IMR-90 (cell line): Measurements from ENCODE around the gene ZYG11B. TPM values are rescaled to one million over a fixed set of nuclear protein-coding genes. Genes with fewer than 3 reads are reported as not detected.

Experiments
- ATAC-seq: fragments of 200-7000 bp; cut with Tn5 transposase; 2 replicates; pipeline ENCODE4 v1.9.1; 2020; ENCODE audit warnings: low read depth, mild to moderate bottlenecking, moderate library complexity
- BruUV-seq: library from RNA; stranded (reverse); fragments of 400-500 nt; replicated peaks from 2 replicates; lab custom pipeline; 2021; lab: Mats Ljungman, UMichigan
- CTCF ChIA-PET: fragments of 300-600 bp; formaldehyde crosslinking; extraction: SDS; loops from one replicate; lab custom pipeline; 2021; ENCODE audit warnings: antibody characterized with exemption; lab: Yijun Ruan, JAX
- POLR2A ChIA-PET: fragments of 300-600 bp; sonication (Branson Sonifier 250); formaldehyde crosslinking; loops from one replicate; lab custom pipeline; 2022; ENCODE audit warnings: antibody characterized with exemption; ENCODE audit not compliant: unreplicated experiment; lab: Charles Lee
- DNase-seq: peaks from one replicate; pipeline ENCODE4 v3.0.0; 2013
- H2AFZ ChIP-seq: replicated peaks from 2 replicates; pipeline ENCODE3; 2013; ENCODE audit warnings: low read length, mild to moderate bottlenecking; ENCODE audit not compliant: poor library complexity
- H2AK5ac ChIP-seq: 2 replicates; pipeline ENCODE4 v1.6.1; 2013; ENCODE audit warnings: low read depth, low read length, inconsistent platforms
- H2AK9ac ChIP-seq: replicated peaks from 2 replicates; pipeline ENCODE3; 2013; ENCODE audit warnings: mild to moderate bottlenecking, low read depth, low read length, moderate library complexity; ENCODE audit not compliant: poor library complexity
- H2BK120ac ChIP-seq: 2 replicates; pipeline ENCODE4 v1.6.1; 2013; ENCODE audit warnings: low read depth, low read length, inconsistent platforms
- H2BK15ac ChIP-seq: 3 replicates; pipeline ENCODE4 v1.6.1; 2013; ENCODE audit warnings: low read depth, low read length, inconsistent platforms
- H2BK20ac ChIP-seq: 2 replicates; pipeline ENCODE4 v1.6.1; 2013; ENCODE audit warnings: low read depth, mild to moderate bottlenecking, inconsistent platforms, low read length, moderate library complexity
- H2BK5ac ChIP-seq: 2 replicates; pipeline ENCODE4 v1.6.1; 2013; ENCODE audit warnings: mild to moderate bottlenecking, low read depth, low read length, inconsistent platforms; ENCODE audit not compliant: poor library complexity, severe bottlenecking
- H3K14ac ChIP-seq: replicated peaks from 2 replicates; pipeline ENCODE4 v1.6.1; 2013; ENCODE audit warnings: low read depth, low read length, inconsistent platforms
- H3K18ac ChIP-seq: 2 replicates; pipeline ENCODE4 v1.6.1; 2013; ENCODE audit warnings: low read depth, low read length, control low read depth
- H3K23ac ChIP-seq: 2 replicates; pipeline ENCODE4 v1.6.1; 2013; ENCODE audit warnings: low read depth, low read length, inconsistent platforms
- H3K27ac ChIP-seq: 2 replicates; pipeline ENCODE4 v1.5.1; 2013; ENCODE audit warnings: mild to moderate bottlenecking, control low read depth, low read length; ENCODE audit not compliant: insufficient read depth
- H3K27me3 ChIP-seq: 2 replicates; pipeline ENCODE4 v1.6.1; 2013; ENCODE audit warnings: low read length; ENCODE audit not compliant: control insufficient read depth, insufficient read depth
- H3K36me3 ChIP-seq: 2 replicates; pipeline ENCODE4 v1.6.1; 2013; ENCODE audit warnings: low read length, mixed read lengths; ENCODE audit not compliant: control insufficient read depth, insufficient read depth
- H3K4ac ChIP-seq: 2 replicates; pipeline ENCODE4 v1.6.1; 2013; ENCODE audit warnings: low read depth, low read length, inconsistent platforms
- H3K4me1 ChIP-seq: 2 replicates; pipeline ENCODE4 v1.6.1; 2013; ENCODE audit warnings: low read length, mixed read lengths; ENCODE audit not compliant: control insufficient read depth, insufficient read depth
- H3K4me2 ChIP-seq: 2 replicates; pipeline ENCODE4 v1.6.1; 2013; ENCODE audit warnings: low read depth, mild to moderate bottlenecking, control low read depth, low read length, moderate library complexity
- H3K4me3 ChIP-seq: 2 replicates; pipeline ENCODE4 v1.5.1; 2013; ENCODE audit warnings: low read depth, mild to moderate bottlenecking, control low read depth, low read length, moderate library complexity; ENCODE audit not compliant: insufficient read depth
- H3K56ac ChIP-seq: 2 replicates; pipeline ENCODE4 v1.6.1; 2013; ENCODE audit warnings: low read length, inconsistent platforms; ENCODE audit not compliant: insufficient read depth; ENCODE audit errors: extremely low read depth
- H3K79me1 ChIP-seq, 2 experiments: 2 replicates each; pipeline ENCODE4 v1.6.1; 2013; ENCODE audit warnings: low read length in 2 of 2, inconsistent platforms in 1 of 2, low read depth in 1 of 2
- H3K9ac ChIP-seq: 2 replicates; pipeline ENCODE4 v1.6.1; 2013; ENCODE audit warnings: low read depth, low read length, control low read depth
- H3K9me1 ChIP-seq: 2 replicates; pipeline ENCODE4 v1.6.1; 2013; ENCODE audit warnings: low read length, inconsistent platforms; ENCODE audit not compliant: insufficient read depth
- H3K9me3 ChIP-seq: 2 replicates; pipeline ENCODE4 v1.6.1; 2013; ENCODE audit warnings: low read length; ENCODE audit not compliant: control insufficient read depth, insufficient read depth
- H4K20me1 ChIP-seq: 2 replicates; pipeline ENCODE4 v1.6.1; 2013; ENCODE audit warnings: low read length, inconsistent platforms; ENCODE audit not compliant: insufficient read depth
- H4K5ac ChIP-seq: 2 replicates; pipeline ENCODE4 v1.6.1; 2013; ENCODE audit warnings: mild to moderate bottlenecking, low read depth, low read length, control low read depth
- H4K8ac ChIP-seq, 2 experiments: 2 replicates each; pipeline ENCODE4 v1.6.1; 2013; ENCODE audit warnings: low read depth in 2 of 2, low read length in 2 of 2, control low read depth in 1 of 2, inconsistent platforms in 1 of 2
- H4K91ac ChIP-seq: 2 replicates; pipeline ENCODE4 v1.6.1; 2013; ENCODE audit warnings: low read depth, low read length, inconsistent platforms; ENCODE audit not compliant: insufficient read depth
- BHLHE40 ChIP-seq: fragments of 150-350 bp; IDR thresholded peaks from 2 replicates; pipeline ENCODE4 v1.6.1; 2016; ENCODE audit warnings: mild to moderate bottlenecking, low read depth, low read length
- CEBPB ChIP-seq: IDR thresholded peaks from 2 replicates; pipeline ENCODE4 v1.6.1; 2012; ENCODE audit warnings: low read depth, low read length, improper control_type of control experiment
- CHD1 ChIP-seq: IDR thresholded peaks from 2 replicates; pipeline ENCODE4 v1.6.1; 2012; ENCODE audit warnings: low read depth, low read length, improper control_type of control experiment
- FOS ChIP-seq: fragments of 150-350 bp; IDR thresholded peaks from 2 replicates; pipeline ENCODE4 v1.6.1; 2016; ENCODE audit warnings: low read depth, low read length
- MAFK ChIP-seq: IDR thresholded peaks from 2 replicates; pipeline ENCODE4 v1.6.1; 2012; ENCODE audit warnings: low read depth, low read length, improper control_type of control experiment
- MAZ ChIP-seq: IDR thresholded peaks from 2 replicates; pipeline ENCODE4 v1.6.1; 2012; ENCODE audit warnings: low read depth, mild to moderate bottlenecking, low read length, improper control_type of control experiment, moderate library complexity, borderline replicate concordance
- MXI1 ChIP-seq: IDR thresholded peaks from 2 replicates; pipeline ENCODE4 v1.6.1; 2012; ENCODE audit warnings: low read depth, mild to moderate bottlenecking, low read length, moderate library complexity, borderline replicate concordance
- NFE2L2 ChIP-seq: fragments of 150-350 bp; IDR thresholded peaks from 2 replicates; pipeline ENCODE4 v1.6.1; 2016; ENCODE audit warnings: low read depth, mild to moderate bottlenecking, low read length
- POLR2A ChIP-seq: IDR thresholded peaks from 2 replicates; pipeline ENCODE4 v1.6.1; 2012; ENCODE audit warnings: mild to moderate bottlenecking, low read depth, low read length
- RAD21 ChIP-seq: IDR thresholded peaks from 2 replicates; pipeline ENCODE4 v1.6.1; 2012; ENCODE audit warnings: low read length, improper control_type of control experiment
- RCOR1 ChIP-seq: IDR thresholded peaks from 2 replicates; pipeline ENCODE4 v1.6.1; 2012; ENCODE audit warnings: mild to moderate bottlenecking, low read length, improper control_type of control experiment; ENCODE audit not compliant: insufficient replicate concordance
- RFX5 ChIP-seq: IDR thresholded peaks from 2 replicates; pipeline ENCODE4 v1.8.0; 2012; ENCODE audit warnings: low read depth, mild to moderate bottlenecking, low read length, moderate library complexity
- SMC3 ChIP-seq: fragments of 150-350 bp; IDR thresholded peaks from 2 replicates; pipeline ENCODE4 v1.6.1; 2016; ENCODE audit warnings: low read depth, mild to moderate bottlenecking, antibody characterized with exemption, low read length, moderate library complexity
- WGBS, 2 experiments: methylation state at CpG; one replicate each; pipeline versions ENCODE4 v1.1.5 to v1.1.7; 2013; ENCODE audit warnings: missing lambda C conversion rate in 2 of 2; ENCODE audit not compliant: insufficient read length in 1 of 2; ENCODE audit errors: extremely low coverage in 2 of 2; 5-methylcytosine and 5-hydroxymethylcytosine counted together
- dilution Hi-C: fragments of 300-500 bp; cut with HindIII; formaldehyde crosslinking; loops from one replicate; pipeline ENCODE4 v1.14.3; 2018; ENCODE audit warnings: low sequenced_read_pairs; ENCODE audit not compliant: unreplicated experiment
- in situ Hi-C: fragments of 300-500 bp; cut with MboI; formaldehyde crosslinking; loops from 3 replicates; pipeline ENCODE4 v1.14.3; 2019; ENCODE audit warnings: low sequenced_read_pairs, inconsistent platforms, mixed read lengths
- intact Hi-C: fragments of 100-400 bp; cut with micrococcal nuclease; formaldehyde crosslinking; loops from 2 replicates; pipeline ENCODE4 v1.10.0; 2022
- polyA plus RNA-seq, 3 experiments: library from polyadenylated mRNA; depleted of rRNA; stranded (reverse); fragments of >200 nt; gene quantifications; 2 replicates each; pipeline ENCODE4 v1.2.3, GENCODE V29; 2012; ENCODE audit warnings: low replicate concordance in 1 of 3
- total RNA-seq: library from RNA; depleted of rRNA; stranded (reverse); fragments of >200 nt; gene quantifications from 2 replicates; pipeline ENCODE4 v1.2.3, GENCODE V29; 2012
- TF ChIP-seq, protein P1 (sequence below): fragments of 150-350 bp; IDR thresholded peaks from 2 replicates; pipeline ENCODE4 v1.6.1; 2017; ENCODE audit warnings: mild to moderate bottlenecking, antibody characterized with exemption, low read length, low read depth
- TF ChIP-seq, protein P2 (sequence below): conservative IDR thresholded peaks from 2 replicates; pipeline ENCODE4 v1.5.1; 2012; ENCODE audit warnings: mild to moderate bottlenecking, low read depth, low read length, improper control_type of control experiment
- TF ChIP-seq, protein P3 (sequence below): fragments of 150-350 bp; IDR thresholded peaks from 2 replicates; pipeline ENCODE4 v1.6.1; 2016; ENCODE audit warnings: low read depth, mild to moderate bottlenecking, low read length, moderate library complexity, borderline replicate concordance

ZYG11B gene
- total and polyA plus RNA-seq, 2 of the 4 experiments (the other 2 are of a cell fraction): 8.1 to 55.2 TPM

DNA sequence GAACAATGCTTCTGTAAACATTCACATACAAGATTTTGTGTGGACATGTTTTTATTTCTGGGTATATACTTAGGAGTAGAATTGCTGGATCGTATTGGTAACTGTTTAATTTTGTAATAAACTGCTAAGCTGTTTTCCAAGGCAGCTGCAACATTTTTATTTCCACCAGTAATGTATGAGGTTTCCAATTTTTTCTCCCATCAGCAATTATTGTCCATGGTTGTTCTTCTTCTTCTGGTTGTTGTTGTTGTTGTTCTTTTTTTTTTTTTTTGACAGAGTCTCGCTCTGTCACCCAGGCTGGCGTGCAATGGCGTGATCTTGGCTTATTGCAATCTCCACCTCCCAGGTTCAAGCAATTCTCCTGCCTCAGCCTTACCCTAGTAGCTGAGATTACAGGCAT, 26.9 kb downstream of the ZYG11B start:
- no peak overlapping the region for H2BK5ac ChIP-seq
- no CpG with 5 or more reads among the region's 4 CpGs for WGBS, 2 experiments
- ATAC-seq (no peak), DNase-seq (no peak)
- H2AK5ac ChIP-seq: no peak overlapping the region
- no peak overlapping the region for H3K14ac ChIP-seq
- no peaks in the 10 kb centered on the region for H3K9me3 ChIP-seq
- H3K4me1 ChIP-seq: peaks cover 9% of the 10 kb centered on the region
- CTCF ChIA-PET: interaction anchor here (0.6 kb wide), 1 partner anchor 696 kb away, joined by 4 read pairs; no protein-coding TSS in a partner anchor
- no peak overlapping the region for H4K5ac ChIP-seq
- no peak overlapping the region for H3K4me3 ChIP-seq
- H3K18ac ChIP-seq: no peak overlapping the region
- POLR2A ChIA-PET: no interaction called here
- no peak overlapping the region for H3K56ac ChIP-seq
- peaks cover 15% of the 10 kb centered on the region; the same call in 1 of the 2 replicates for H4K20me1 ChIP-seq
- H4K91ac ChIP-seq: no peak overlapping the region
- H3K23ac ChIP-seq: no peak overlapping the region
- H3K36me3 ChIP-seq: peaks cover 6% of the 10 kb centered on the region
- TF ChIP-seq RAD21: no peak
- TF ChIP-seq POLR2A: no peak
- no peak for TF ChIP-seq NFE2L2
- TF ChIP-seq, protein P1, sequence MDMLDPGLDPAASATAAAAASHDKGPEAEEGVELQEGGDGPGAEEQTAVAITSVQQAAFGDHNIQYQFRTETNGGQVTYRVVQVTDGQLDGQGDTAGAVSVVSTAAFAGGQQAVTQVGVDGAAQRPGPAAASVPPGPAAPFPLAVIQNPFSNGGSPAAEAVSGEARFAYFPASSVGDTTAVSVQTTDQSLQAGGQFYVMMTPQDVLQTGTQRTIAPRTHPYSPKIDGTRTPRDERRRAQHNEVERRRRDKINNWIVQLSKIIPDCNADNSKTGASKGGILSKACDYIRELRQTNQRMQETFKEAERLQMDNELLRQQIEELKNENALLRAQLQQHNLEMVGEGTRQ: no peak
- no peak for TF ChIP-seq CEBPB
- TF ChIP-seq, protein P2, sequence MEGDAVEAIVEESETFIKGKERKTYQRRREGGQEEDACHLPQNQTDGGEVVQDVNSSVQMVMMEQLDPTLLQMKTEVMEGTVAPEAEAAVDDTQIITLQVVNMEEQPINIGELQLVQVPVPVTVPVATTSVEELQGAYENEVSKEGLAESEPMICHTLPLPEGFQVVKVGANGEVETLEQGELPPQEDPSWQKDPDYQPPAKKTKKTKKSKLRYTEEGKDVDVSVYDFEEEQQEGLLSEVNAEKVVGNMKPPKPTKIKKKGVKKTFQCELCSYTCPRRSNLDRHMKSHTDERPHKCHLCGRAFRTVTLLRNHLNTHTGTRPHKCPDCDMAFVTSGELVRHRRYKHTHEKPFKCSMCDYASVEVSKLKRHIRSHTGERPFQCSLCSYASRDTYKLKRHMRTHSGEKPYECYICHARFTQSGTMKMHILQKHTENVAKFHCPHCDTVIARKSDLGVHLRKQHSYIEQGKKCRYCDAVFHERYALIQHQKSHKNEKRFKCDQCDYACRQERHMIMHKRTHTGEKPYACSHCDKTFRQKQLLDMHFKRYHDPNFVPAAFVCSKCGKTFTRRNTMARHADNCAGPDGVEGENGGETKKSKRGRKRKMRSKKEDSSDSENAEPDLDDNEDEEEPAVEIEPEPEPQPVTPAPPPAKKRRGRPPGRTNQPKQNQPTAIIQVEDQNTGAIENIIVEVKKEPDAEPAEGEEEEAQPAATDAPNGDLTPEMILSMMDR: no peak
- TF ChIP-seq SMC3: no peak
- TF ChIP-seq RFX5: no peak
- no peak for TF ChIP-seq FOS
- TF ChIP-seq MAFK: no peak
- TF ChIP-seq MXI1: no peak
- TF ChIP-seq, protein P3, sequence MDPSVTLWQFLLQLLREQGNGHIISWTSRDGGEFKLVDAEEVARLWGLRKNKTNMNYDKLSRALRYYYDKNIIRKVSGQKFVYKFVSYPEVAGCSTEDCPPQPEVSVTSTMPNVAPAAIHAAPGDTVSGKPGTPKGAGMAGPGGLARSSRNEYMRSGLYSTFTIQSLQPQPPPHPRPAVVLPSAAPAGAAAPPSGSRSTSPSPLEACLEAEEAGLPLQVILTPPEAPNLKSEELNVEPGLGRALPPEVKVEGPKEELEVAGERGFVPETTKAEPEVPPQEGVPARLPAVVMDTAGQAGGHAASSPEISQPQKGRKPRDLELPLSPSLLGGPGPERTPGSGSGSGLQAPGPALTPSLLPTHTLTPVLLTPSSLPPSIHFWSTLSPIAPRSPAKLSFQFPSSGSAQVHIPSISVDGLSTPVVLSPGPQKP: no peak
- TF ChIP-seq RCOR1: no peak
- no peak for TF ChIP-seq CHD1
- no peak for TF ChIP-seq MAZ
- no peak for TF ChIP-seq BHLHE40
- H3K79me1 ChIP-seq: peaks cover 17 to 63% of the 10 kb centered on the region in 2 experiments
- no peak overlapping the region for H3K4me2 ChIP-seq
- H3K27me3 ChIP-seq: no peaks in the 10 kb centered on the region
- no peak overlapping the region for H4K8ac ChIP-seq
- H2BK20ac ChIP-seq: no peak overlapping the region
- H2AFZ ChIP-seq: no peak overlapping the region
- H2AK9ac ChIP-seq: no peak overlapping the region
- no peak overlapping the region for H3K27ac ChIP-seq
- no peak overlapping the region for H3K9ac ChIP-seq
- no peak overlapping the region for H2BK120ac ChIP-seq
- in situ Hi-C loops: no loop called here
- H3K9me1 ChIP-seq: peaks cover 13% of the 10 kb centered on the region
- intact Hi-C loops: no loop called here
- H2BK15ac ChIP-seq: no peak overlapping the region
- no peak overlapping the region for H3K4ac ChIP-seq
- dilution Hi-C loops: no loop called here
- no TSS peak for BruUV-seq
